IMR-90 (cell line): ENCODE measurements around the gene LRG1. TPM values are rescaled to one million over a fixed set of nuclear protein-coding genes. Genes with fewer than 3 reads are reported as not detected.

Source experiments
- ATAC-seq: fragments of 200-7000 bp; cut with Tn5 transposase; 2 replicates; pipeline ENCODE4 v1.9.1; 2020; ENCODE audit warnings: low read depth, mild to moderate bottlenecking, moderate library complexity
- BruUV-seq: library from RNA; stranded (reverse); fragments of 400-500 nt; replicated peaks from 2 replicates; lab custom pipeline; 2021; lab: Mats Ljungman, UMichigan
- CTCF ChIA-PET: fragments of 300-600 bp; formaldehyde crosslinking; extraction: SDS; loops from one replicate; lab custom pipeline; 2021; ENCODE audit warnings: antibody characterized with exemption; lab: Yijun Ruan, JAX
- POLR2A ChIA-PET: fragments of 300-600 bp; sonication (Branson Sonifier 250); formaldehyde crosslinking; loops from one replicate; lab custom pipeline; 2022; ENCODE audit warnings: antibody characterized with exemption; ENCODE audit not compliant: unreplicated experiment; lab: Charles Lee
- DNase-seq: peaks from one replicate; pipeline ENCODE4 v3.0.0; 2013
- H2AFZ ChIP-seq: replicated peaks from 2 replicates; pipeline ENCODE3; 2013; ENCODE audit warnings: low read length, mild to moderate bottlenecking; ENCODE audit not compliant: poor library complexity
- H2AK5ac ChIP-seq: 2 replicates; pipeline ENCODE4 v1.6.1; 2013; ENCODE audit warnings: low read depth, low read length, inconsistent platforms
- H2AK9ac ChIP-seq: replicated peaks from 2 replicates; pipeline ENCODE3; 2013; ENCODE audit warnings: mild to moderate bottlenecking, low read depth, low read length, moderate library complexity; ENCODE audit not compliant: poor library complexity
- H2BK120ac ChIP-seq: 2 replicates; pipeline ENCODE4 v1.6.1; 2013; ENCODE audit warnings: low read depth, low read length, inconsistent platforms
- H2BK15ac ChIP-seq: 3 replicates; pipeline ENCODE4 v1.6.1; 2013; ENCODE audit warnings: low read depth, low read length, inconsistent platforms
- H2BK20ac ChIP-seq: 2 replicates; pipeline ENCODE4 v1.6.1; 2013; ENCODE audit warnings: low read depth, mild to moderate bottlenecking, inconsistent platforms, low read length, moderate library complexity
- H2BK5ac ChIP-seq: 2 replicates; pipeline ENCODE4 v1.6.1; 2013; ENCODE audit warnings: mild to moderate bottlenecking, low read depth, low read length, inconsistent platforms; ENCODE audit not compliant: poor library complexity, severe bottlenecking
- H3K14ac ChIP-seq: replicated peaks from 2 replicates; pipeline ENCODE4 v1.6.1; 2013; ENCODE audit warnings: low read depth, low read length, inconsistent platforms
- H3K18ac ChIP-seq: 2 replicates; pipeline ENCODE4 v1.6.1; 2013; ENCODE audit warnings: low read depth, low read length, control low read depth
- H3K23ac ChIP-seq: 2 replicates; pipeline ENCODE4 v1.6.1; 2013; ENCODE audit warnings: low read depth, low read length, inconsistent platforms
- H3K27ac ChIP-seq: 2 replicates; pipeline ENCODE4 v1.5.1; 2013; ENCODE audit warnings: mild to moderate bottlenecking, control low read depth, low read length; ENCODE audit not compliant: insufficient read depth
- H3K27me3 ChIP-seq: 2 replicates; pipeline ENCODE4 v1.6.1; 2013; ENCODE audit warnings: low read length; ENCODE audit not compliant: control insufficient read depth, insufficient read depth
- H3K36me3 ChIP-seq: 2 replicates; pipeline ENCODE4 v1.6.1; 2013; ENCODE audit warnings: low read length, mixed read lengths; ENCODE audit not compliant: control insufficient read depth, insufficient read depth
- H3K4ac ChIP-seq: 2 replicates; pipeline ENCODE4 v1.6.1; 2013; ENCODE audit warnings: low read depth, low read length, inconsistent platforms
- H3K4me1 ChIP-seq: 2 replicates; pipeline ENCODE4 v1.6.1; 2013; ENCODE audit warnings: low read length, mixed read lengths; ENCODE audit not compliant: control insufficient read depth, insufficient read depth
- H3K4me2 ChIP-seq: 2 replicates; pipeline ENCODE4 v1.6.1; 2013; ENCODE audit warnings: low read depth, mild to moderate bottlenecking, control low read depth, low read length, moderate library complexity
- H3K4me3 ChIP-seq: 2 replicates; pipeline ENCODE4 v1.5.1; 2013; ENCODE audit warnings: low read depth, mild to moderate bottlenecking, control low read depth, low read length, moderate library complexity; ENCODE audit not compliant: insufficient read depth
- H3K56ac ChIP-seq: 2 replicates; pipeline ENCODE4 v1.6.1; 2013; ENCODE audit warnings: low read length, inconsistent platforms; ENCODE audit not compliant: insufficient read depth; ENCODE audit errors: extremely low read depth
- H3K79me1 ChIP-seq, 2 experiments: 2 replicates each; pipeline ENCODE4 v1.6.1; 2013; ENCODE audit warnings: low read length in 2 of 2, inconsistent platforms in 1 of 2, low read depth in 1 of 2
- H3K9ac ChIP-seq: 2 replicates; pipeline ENCODE4 v1.6.1; 2013; ENCODE audit warnings: low read depth, low read length, control low read depth
- H3K9me1 ChIP-seq: 2 replicates; pipeline ENCODE4 v1.6.1; 2013; ENCODE audit warnings: low read length, inconsistent platforms; ENCODE audit not compliant: insufficient read depth
- H3K9me3 ChIP-seq: 2 replicates; pipeline ENCODE4 v1.6.1; 2013; ENCODE audit warnings: low read length; ENCODE audit not compliant: control insufficient read depth, insufficient read depth
- H4K20me1 ChIP-seq: 2 replicates; pipeline ENCODE4 v1.6.1; 2013; ENCODE audit warnings: low read length, inconsistent platforms; ENCODE audit not compliant: insufficient read depth
- H4K5ac ChIP-seq: 2 replicates; pipeline ENCODE4 v1.6.1; 2013; ENCODE audit warnings: mild to moderate bottlenecking, low read depth, low read length, control low read depth
- H4K8ac ChIP-seq, 2 experiments: 2 replicates each; pipeline ENCODE4 v1.6.1; 2013; ENCODE audit warnings: low read depth in 2 of 2, low read length in 2 of 2, control low read depth in 1 of 2, inconsistent platforms in 1 of 2
- H4K91ac ChIP-seq: 2 replicates; pipeline ENCODE4 v1.6.1; 2013; ENCODE audit warnings: low read depth, low read length, inconsistent platforms; ENCODE audit not compliant: insufficient read depth
- BHLHE40 ChIP-seq: fragments of 150-350 bp; IDR thresholded peaks from 2 replicates; pipeline ENCODE4 v1.6.1; 2016; ENCODE audit warnings: mild to moderate bottlenecking, low read depth, low read length
- MAZ ChIP-seq: IDR thresholded peaks from 2 replicates; pipeline ENCODE4 v1.6.1; 2012; ENCODE audit warnings: low read depth, mild to moderate bottlenecking, low read length, improper control_type of control experiment, moderate library complexity, borderline replicate concordance
- MXI1 ChIP-seq: IDR thresholded peaks from 2 replicates; pipeline ENCODE4 v1.6.1; 2012; ENCODE audit warnings: low read depth, mild to moderate bottlenecking, low read length, moderate library complexity, borderline replicate concordance
- RAD21 ChIP-seq: IDR thresholded peaks from 2 replicates; pipeline ENCODE4 v1.6.1; 2012; ENCODE audit warnings: low read length, improper control_type of control experiment
- RCOR1 ChIP-seq: IDR thresholded peaks from 2 replicates; pipeline ENCODE4 v1.6.1; 2012; ENCODE audit warnings: mild to moderate bottlenecking, low read length, improper control_type of control experiment; ENCODE audit not compliant: insufficient replicate concordance
- RFX5 ChIP-seq: IDR thresholded peaks from 2 replicates; pipeline ENCODE4 v1.8.0; 2012; ENCODE audit warnings: low read depth, mild to moderate bottlenecking, low read length, moderate library complexity
- SMC3 ChIP-seq: fragments of 150-350 bp; IDR thresholded peaks from 2 replicates; pipeline ENCODE4 v1.6.1; 2016; ENCODE audit warnings: low read depth, mild to moderate bottlenecking, antibody characterized with exemption, low read length, moderate library complexity
- WGBS, 2 experiments: methylation state at CpG; one replicate each; pipeline versions ENCODE4 v1.1.5 to v1.1.7; 2013; ENCODE audit warnings: missing lambda C conversion rate in 2 of 2; ENCODE audit not compliant: insufficient read length in 1 of 2; ENCODE audit errors: extremely low coverage in 2 of 2; 5-methylcytosine and 5-hydroxymethylcytosine counted together
- dilution Hi-C: fragments of 300-500 bp; cut with HindIII; formaldehyde crosslinking; loops from one replicate; pipeline ENCODE4 v1.14.3; 2018; ENCODE audit warnings: low sequenced_read_pairs; ENCODE audit not compliant: unreplicated experiment
- in situ Hi-C: fragments of 300-500 bp; cut with MboI; formaldehyde crosslinking; loops from 3 replicates; pipeline ENCODE4 v1.14.3; 2019; ENCODE audit warnings: low sequenced_read_pairs, inconsistent platforms, mixed read lengths
- intact Hi-C: fragments of 100-400 bp; cut with micrococcal nuclease; formaldehyde crosslinking; loops from 2 replicates; pipeline ENCODE4 v1.10.0; 2022
- polyA plus RNA-seq, 3 experiments: library from polyadenylated mRNA; depleted of rRNA; stranded (reverse); fragments of >200 nt; gene quantifications; 2 replicates each; pipeline ENCODE4 v1.2.3, GENCODE V29; 2012; ENCODE audit warnings: low replicate concordance in 1 of 3
- total RNA-seq: library from RNA; depleted of rRNA; stranded (reverse); fragments of >200 nt; gene quantifications from 2 replicates; pipeline ENCODE4 v1.2.3, GENCODE V29; 2012
- TF ChIP-seq, protein P1 (sequence below): fragments of 150-350 bp; IDR thresholded peaks from 2 replicates; pipeline ENCODE4 v1.6.1; 2016; ENCODE audit warnings: low read depth, mild to moderate bottlenecking, low read length, moderate library complexity, borderline replicate concordance
- TF ChIP-seq, protein P2 (sequence below): fragments of 150-350 bp; IDR thresholded peaks from 2 replicates; pipeline ENCODE4 v1.6.1; 2017; ENCODE audit warnings: mild to moderate bottlenecking, antibody characterized with exemption, low read length, low read depth
- TF ChIP-seq, protein P3 (sequence below): conservative IDR thresholded peaks from 2 replicates; pipeline ENCODE4 v1.5.1; 2012; ENCODE audit warnings: mild to moderate bottlenecking, low read depth, low read length, improper control_type of control experiment

Gene LRG1
- total and polyA plus RNA-seq, 2 of the 4 experiments (the other 2 are of a cell fraction), result not detected

DNA sequence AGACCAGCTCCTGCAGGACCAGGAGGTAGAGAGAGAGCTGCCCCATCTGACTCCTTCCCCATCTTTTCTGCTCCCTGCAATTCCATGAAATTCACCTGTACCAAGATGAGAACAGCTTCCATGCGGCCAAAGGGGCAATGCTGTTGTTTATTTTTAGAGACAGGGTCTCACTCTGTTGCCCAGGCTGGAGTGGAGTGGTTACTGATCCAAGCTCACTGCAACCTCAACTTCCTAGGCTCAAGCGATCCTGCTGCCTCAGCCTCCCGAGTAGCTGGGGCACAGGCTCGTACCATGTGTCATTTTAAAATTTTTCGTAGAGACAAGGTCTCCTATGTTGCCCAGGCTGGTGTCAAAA is 18.0 kb downstream of the LRG1 start:
- in situ Hi-C loops (no loop called here), intact Hi-C loops (no loop called here), dilution Hi-C loops (no loop called here)
- no peak overlapping the region for H2AK5ac ChIP-seq
- H2BK15ac ChIP-seq, result no peak overlapping the region
- H2AK9ac ChIP-seq, result no peak overlapping the region
- H2BK20ac ChIP-seq, result no peak overlapping the region
- H3K36me3 ChIP-seq, result no peaks in the 10 kb centered on the region
- no peak overlapping the region for H3K4me3 ChIP-seq
- CTCF ChIA-PET, result no interaction called here
- no peaks in the 10 kb centered on the region for H4K20me1 ChIP-seq
- peaks cover 10% of the 10 kb centered on the region; the same call in 1 of the 2 replicates for H3K27me3 ChIP-seq
- ATAC-seq (no peak), DNase-seq (no peak)
- no peaks in the 10 kb centered on the region for H3K9me1 ChIP-seq
- H3K23ac ChIP-seq, result no peak overlapping the region
- no TSS peak for BruUV-seq
- TF ChIP-seq, protein P1, sequence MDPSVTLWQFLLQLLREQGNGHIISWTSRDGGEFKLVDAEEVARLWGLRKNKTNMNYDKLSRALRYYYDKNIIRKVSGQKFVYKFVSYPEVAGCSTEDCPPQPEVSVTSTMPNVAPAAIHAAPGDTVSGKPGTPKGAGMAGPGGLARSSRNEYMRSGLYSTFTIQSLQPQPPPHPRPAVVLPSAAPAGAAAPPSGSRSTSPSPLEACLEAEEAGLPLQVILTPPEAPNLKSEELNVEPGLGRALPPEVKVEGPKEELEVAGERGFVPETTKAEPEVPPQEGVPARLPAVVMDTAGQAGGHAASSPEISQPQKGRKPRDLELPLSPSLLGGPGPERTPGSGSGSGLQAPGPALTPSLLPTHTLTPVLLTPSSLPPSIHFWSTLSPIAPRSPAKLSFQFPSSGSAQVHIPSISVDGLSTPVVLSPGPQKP, result no peak
- TF ChIP-seq MAZ (no peak), MXI1 (no peak), RFX5 (no peak), RAD21 (no peak), SMC3 (no peak), BHLHE40 (no peak), RCOR1 (no peak)
- TF ChIP-seq, protein P2, sequence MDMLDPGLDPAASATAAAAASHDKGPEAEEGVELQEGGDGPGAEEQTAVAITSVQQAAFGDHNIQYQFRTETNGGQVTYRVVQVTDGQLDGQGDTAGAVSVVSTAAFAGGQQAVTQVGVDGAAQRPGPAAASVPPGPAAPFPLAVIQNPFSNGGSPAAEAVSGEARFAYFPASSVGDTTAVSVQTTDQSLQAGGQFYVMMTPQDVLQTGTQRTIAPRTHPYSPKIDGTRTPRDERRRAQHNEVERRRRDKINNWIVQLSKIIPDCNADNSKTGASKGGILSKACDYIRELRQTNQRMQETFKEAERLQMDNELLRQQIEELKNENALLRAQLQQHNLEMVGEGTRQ, result no peak
- TF ChIP-seq, protein P3, sequence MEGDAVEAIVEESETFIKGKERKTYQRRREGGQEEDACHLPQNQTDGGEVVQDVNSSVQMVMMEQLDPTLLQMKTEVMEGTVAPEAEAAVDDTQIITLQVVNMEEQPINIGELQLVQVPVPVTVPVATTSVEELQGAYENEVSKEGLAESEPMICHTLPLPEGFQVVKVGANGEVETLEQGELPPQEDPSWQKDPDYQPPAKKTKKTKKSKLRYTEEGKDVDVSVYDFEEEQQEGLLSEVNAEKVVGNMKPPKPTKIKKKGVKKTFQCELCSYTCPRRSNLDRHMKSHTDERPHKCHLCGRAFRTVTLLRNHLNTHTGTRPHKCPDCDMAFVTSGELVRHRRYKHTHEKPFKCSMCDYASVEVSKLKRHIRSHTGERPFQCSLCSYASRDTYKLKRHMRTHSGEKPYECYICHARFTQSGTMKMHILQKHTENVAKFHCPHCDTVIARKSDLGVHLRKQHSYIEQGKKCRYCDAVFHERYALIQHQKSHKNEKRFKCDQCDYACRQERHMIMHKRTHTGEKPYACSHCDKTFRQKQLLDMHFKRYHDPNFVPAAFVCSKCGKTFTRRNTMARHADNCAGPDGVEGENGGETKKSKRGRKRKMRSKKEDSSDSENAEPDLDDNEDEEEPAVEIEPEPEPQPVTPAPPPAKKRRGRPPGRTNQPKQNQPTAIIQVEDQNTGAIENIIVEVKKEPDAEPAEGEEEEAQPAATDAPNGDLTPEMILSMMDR, result no peak
- H2BK120ac ChIP-seq, result no peak overlapping the region
- H4K91ac ChIP-seq, result no peak overlapping the region
- no peak overlapping the region for H3K56ac ChIP-seq
- H3K79me1 ChIP-seq, result no peaks in the 10 kb centered on the region
- H4K5ac ChIP-seq, result no peak overlapping the region
- H3K9me3 ChIP-seq, result no peaks in the 10 kb centered on the region
- no peak overlapping the region for H3K14ac ChIP-seq
- H3K27ac ChIP-seq, result no peak overlapping the region
- H3K4me1 ChIP-seq, result peaks cover 9% of the 10 kb centered on the region
- H3K4ac ChIP-seq, result no peak overlapping the region
- H2AFZ ChIP-seq, result no peak overlapping the region
- POLR2A ChIA-PET, result no interaction called here
- H2BK5ac ChIP-seq, result no peak overlapping the region
- no peak overlapping the region for H3K4me2 ChIP-seq
- no peak overlapping the region for H3K9ac ChIP-seq
- 69% methylated on average over 4 of the region's 5 CpGs; no CpG with 5 or more reads in 1 of the 2 experiments for WGBS, 2 experiments
- H3K18ac ChIP-seq, result no peak overlapping the region
- no peak overlapping the region for H4K8ac ChIP-seq
